Heart left ventricle (tissue), 16 donors: ENCODE data around the gene OPRPN. TPM values are rescaled to one million over a fixed set of nuclear protein-coding genes. Genes with fewer than 3 reads are reported as not detected.

Experiments
- ATAC-seq, 4 donors: fragments of 200-7000 bp; cut with Tn5 transposase; one replicate each; pipeline ENCODE4 v1.9.1; 2020 to 2022; ENCODE audit warnings: moderate library complexity in 4 of 4, mild to moderate bottlenecking in 3 of 4, moderate number of reproducible peaks in 1 of 4
- DNase-seq, 5 donors: peaks; one replicate each; pipeline ENCODE4 v3.0.0-alpha.2; 2020
- H3K27ac ChIP-seq, 12 donors: fragments of 200-600 bp; sonication (generic) in 4 of 12; one replicate each; pipeline versions ENCODE4 v1.5.0 to v1.8.0; 2016 to 2022; ENCODE audit warnings: mild to moderate bottlenecking in 2 of 12
- H3K27me3 ChIP-seq, 9 donors: fragments of 200-600 bp; sonication (generic) in 2 of 9; one replicate each; pipeline versions ENCODE4 v1.5.1 to v1.8.0; 2016 to 2022; ENCODE audit warnings: mild to moderate bottlenecking in 3 of 9
- H3K36me3 ChIP-seq, 9 donors: fragments of 200-600 bp; sonication (generic) in 2 of 9; one replicate each; pipeline versions ENCODE4 v1.5.0 to v1.8.0; 2018 to 2022; ENCODE audit warnings: mild to moderate bottlenecking in 2 of 9
- H3K4me1 ChIP-seq, 12 donors: fragments of 200-600 bp; sonication (generic) in 4 of 12; one replicate each; pipeline versions ENCODE4 v1.5.0 to v1.8.0; 2016 to 2022; ENCODE audit warnings: mild to moderate bottlenecking in 3 of 12
- H3K4me3 ChIP-seq, 12 donors: fragments of 200-600 bp; sonication (generic) in 4 of 12; one replicate each; pipeline versions ENCODE4 v1.5.0 to v1.8.0; 2017 to 2022; ENCODE audit warnings: mild to moderate bottlenecking in 9 of 12, moderate library complexity in 4 of 12
- H3K9me3 ChIP-seq, 12 donors: fragments of 200-600 bp; sonication (generic) in 4 of 12; one replicate each; pipeline versions ENCODE4 v1.5.0 to v1.8.0; 2016 to 2022; ENCODE audit warnings: mild to moderate bottlenecking in 1 of 12
- POLR2A ChIP-seq, 2 donors: fragments of 450-650 bp; IDR thresholded peaks; one replicate each; pipeline ENCODE4 v1.6.1; 2017; ENCODE audit warnings: antibody characterized with exemption in 2 of 2, mild to moderate bottlenecking in 2 of 2, moderate library complexity in 2 of 2
- WGBS, 4 donors: extraction: QIAGEN DNeasy Blood & Tissue Kit in 2 of 4; methylation state at CpG; one replicate each; pipeline versions ENCODE4 v1.1.5 to v1.1.7; 2013 to 2018; 5-methylcytosine and 5-hydroxymethylcytosine counted together
- intact Hi-C, 10 donors: fragments of 100-400 bp; cut with DNase I; formaldehyde crosslinking; loops; one replicate each; pipeline versions ENCODE4 v1.11.1 to v1.14.2; 2022
- polyA plus RNA-seq, 2 donors: library from polyadenylated mRNA; stranded (reverse); fragments of 200-250 nt; gene quantifications; one replicate each; pipeline ENCODE4 v1.2.3, GENCODE V29; 2013
- total RNA-seq, 9 donors: library from RNA; depleted of rRNA in 2 of 9; stranded (reverse); fragments of >200 nt in 2 of 9; fragmentation: NEBNext Ultra II Directional in 3 of 9; extraction: Animal tissue kit (Norgen Biotek cat#: 25700) in 3 of 9; gene quantifications; one replicate each; pipeline versions ENCODE4 v1.1.0 to v1.2.4, GENCODE V29; 2016 to 2023
- TF ChIP-seq, protein P1 (sequence below), 12 donors: fragments of 200-600 bp; sonication (generic) in 4 of 12; IDR thresholded peaks; one replicate each; pipeline versions ENCODE4 v1.5.0 to v1.8.0; 2018 to 2022; ENCODE audit warnings: antibody characterized with exemption in 12 of 12, mild to moderate bottlenecking in 5 of 12
- donor health status: ischemic (EF 13 %, LVEDD 7.1; RV severe dilation, severe dysfunction).
- donor health status: healthy with polysubstance abuse.
- donor health status: DM: no; HTN: yes; CAD: no.
- donor health status: DM: no; HTN: no; CAD: no.
- donor health status: ischemic (EF 25% LVEDD 6.9; RV normal size, moderate dysfunction).
- donor health status: ischemic (EF 25% LVEDD 5.7; RV mildly dilated, moderate dysfunction).
- donor health status: healthy.
- donor health status: DM: yes; HTN: yes; CAD: no.
- donor health status: ischemic (EF 35%, LVEDD 5.7; RV mildly dilated, moderate dysfunction).
- donor health status: nonischemic (EF 11% LVEDD 7.7; RV severe dilation, severe dysfunction).
- donor health status: DM: yes; HTN: yes; CAD: no.
- donor health status: PGD.
- donor health status: ischemic (EF 29% LVEDD 5.4; RV normal size, mild dysfunction).
- donor health status: nonischemic (EF 23%, LVEDD 6.1; RV moderate dilation, normal function).

Gene OPRPN
- total and polyA plus RNA-seq, 11 donors, result not detected

DNA sequence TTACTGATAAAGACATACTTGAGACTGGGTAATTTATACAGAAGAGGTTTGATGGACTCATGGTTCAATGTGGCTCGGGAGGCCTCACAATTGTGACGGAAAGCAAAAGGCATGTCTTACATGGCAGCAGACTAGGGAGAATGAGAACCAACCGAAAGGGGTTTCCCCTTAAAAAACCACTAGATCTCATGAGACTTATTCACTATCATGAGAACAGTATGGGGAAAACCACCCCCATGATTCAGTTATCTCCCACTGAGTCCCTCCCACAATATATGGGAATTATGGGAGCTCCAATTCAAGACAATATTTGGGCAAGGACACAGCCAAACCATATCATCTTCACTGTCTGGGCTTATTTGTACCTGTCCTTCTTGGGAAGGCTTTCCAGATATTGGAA lies 51.5 kb downstream of the OPRPN start:
- no peaks in the 10 kb centered on the region for H3K4me1 ChIP-seq
- H3K36me3 ChIP-seq, result no peaks in the 10 kb centered on the region
- no peak overlapping the region for H3K27ac ChIP-seq
- no peak for ATAC-seq
- intact Hi-C loops, result no loop called here
- peaks cover 0 to 13% (median 0%) of the 10 kb centered on the region in 12 donors for H3K9me3 ChIP-seq
- H3K27me3 ChIP-seq, result no peaks in the 10 kb centered on the region
- DNase-seq, result no peak
- no peak for TF ChIP-seq POLR2A (IDR thresholded peaks at IDR 0.05)
- TF ChIP-seq, protein P1, sequence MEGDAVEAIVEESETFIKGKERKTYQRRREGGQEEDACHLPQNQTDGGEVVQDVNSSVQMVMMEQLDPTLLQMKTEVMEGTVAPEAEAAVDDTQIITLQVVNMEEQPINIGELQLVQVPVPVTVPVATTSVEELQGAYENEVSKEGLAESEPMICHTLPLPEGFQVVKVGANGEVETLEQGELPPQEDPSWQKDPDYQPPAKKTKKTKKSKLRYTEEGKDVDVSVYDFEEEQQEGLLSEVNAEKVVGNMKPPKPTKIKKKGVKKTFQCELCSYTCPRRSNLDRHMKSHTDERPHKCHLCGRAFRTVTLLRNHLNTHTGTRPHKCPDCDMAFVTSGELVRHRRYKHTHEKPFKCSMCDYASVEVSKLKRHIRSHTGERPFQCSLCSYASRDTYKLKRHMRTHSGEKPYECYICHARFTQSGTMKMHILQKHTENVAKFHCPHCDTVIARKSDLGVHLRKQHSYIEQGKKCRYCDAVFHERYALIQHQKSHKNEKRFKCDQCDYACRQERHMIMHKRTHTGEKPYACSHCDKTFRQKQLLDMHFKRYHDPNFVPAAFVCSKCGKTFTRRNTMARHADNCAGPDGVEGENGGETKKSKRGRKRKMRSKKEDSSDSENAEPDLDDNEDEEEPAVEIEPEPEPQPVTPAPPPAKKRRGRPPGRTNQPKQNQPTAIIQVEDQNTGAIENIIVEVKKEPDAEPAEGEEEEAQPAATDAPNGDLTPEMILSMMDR (IDR thresholded peaks at IDR 0.05), result no peak
- H3K4me3 ChIP-seq, result no peak overlapping the region
- 83 to 89% (median 86%) methylated on average over 3 of the region's 3 CpGs for WGBS, 4 donors

DNA sequence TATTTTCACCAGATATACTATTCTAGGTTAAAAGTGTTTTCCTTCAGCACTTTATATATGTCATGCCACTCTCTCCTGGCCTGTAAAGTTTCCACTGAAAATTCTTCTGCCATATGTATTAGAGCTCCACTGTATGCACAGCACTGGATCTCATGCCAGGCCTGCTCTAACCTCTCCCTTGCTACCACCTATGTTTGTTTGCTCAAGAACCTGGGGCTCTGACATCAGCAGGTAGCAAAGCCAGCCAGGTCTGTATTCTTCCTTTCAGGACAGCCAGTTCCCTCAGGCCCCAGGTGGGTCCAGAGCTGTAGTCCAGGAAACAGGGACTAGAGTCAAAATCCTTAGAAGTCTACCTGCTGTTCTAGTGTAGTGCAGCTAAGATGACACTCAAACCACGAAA lies 55.2 kb downstream of the OPRPN start:
- no peaks in the 10 kb centered on the region for H3K36me3 ChIP-seq
- TF ChIP-seq POLR2A (IDR thresholded peaks at IDR 0.05), result no peak
- TF ChIP-seq, protein P1 (IDR thresholded peaks at IDR 0.05), result no peak
- 0 to 14% (median 1%) methylated on average over 1 of the region's 1 CpG for WGBS, 4 donors
- no peak overlapping the region for H3K4me3 ChIP-seq
- intact Hi-C loops, result no loop called here
- no peaks in the 10 kb centered on the region for H3K27me3 ChIP-seq
- peaks cover 0 to 13% (median 0%) of the 10 kb centered on the region in 12 donors for H3K9me3 ChIP-seq
- H3K27ac ChIP-seq, result no peak overlapping the region
- H3K4me1 ChIP-seq, result no peaks in the 10 kb centered on the region
- DNase-seq (no peak), ATAC-seq (no peak)

Other genes starting within 250 kb of the OPRPN start
- gene PRR27, start 243.7 kb upstream of the OPRPN start, total RNA-seq, result not detected
- gene PRR27, start 243.7 kb upstream of the OPRPN start, polyA plus RNA-seq, result not detected
- gene ODAM, start 202.2 kb upstream of the OPRPN start, total RNA-seq, result not detected
- not detected for gene ODAM, start 202.2 kb upstream of the OPRPN start, polyA plus RNA-seq
- gene FDCSP, start 171.8 kb upstream of the OPRPN start, total RNA-seq, result not detected
- gene FDCSP, start 171.8 kb upstream of the OPRPN start, polyA plus RNA-seq, result not detected
- gene CSN3, start 155.3 kb upstream of the OPRPN start, total RNA-seq, result not detected
- gene CSN3, start 155.3 kb upstream of the OPRPN start, polyA plus RNA-seq, result not detected
- not detected for gene CABS1, start 63.0 kb upstream of the OPRPN start, total RNA-seq
- gene CABS1, start 63.0 kb upstream of the OPRPN start, polyA plus RNA-seq, result not detected
- not detected for gene SMR3A, start 37.2 kb upstream of the OPRPN start, total RNA-seq
- gene SMR3A, start 37.2 kb upstream of the OPRPN start, polyA plus RNA-seq, result not detected
- gene SMR3B, start 14.8 kb upstream of the OPRPN start, total RNA-seq, result not detected
- not detected for gene SMR3B, start 14.8 kb upstream of the OPRPN start, polyA plus RNA-seq
- not detected for gene MUC7, start 74.3 kb downstream of the OPRPN start, total RNA-seq
- gene MUC7, start 74.3 kb downstream of the OPRPN start, polyA plus RNA-seq, result not detected
- not detected for gene AMTN, start 120.6 kb downstream of the OPRPN start, total RNA-seq
- not detected for gene AMTN, start 120.6 kb downstream of the OPRPN start, polyA plus RNA-seq
- gene AMBN, start 194.3 kb downstream of the OPRPN start, total RNA-seq, result not detected
- not detected for gene AMBN, start 194.3 kb downstream of the OPRPN start, polyA plus RNA-seq
- 10 to 100 TPM in 2 of 9 donors, 1 to 10 TPM in 7; 3.7 to 16.0 (median 9.4) TPM for gene ENAM, start 230.8 kb downstream of the OPRPN start, total RNA-seq
- gene ENAM, start 230.8 kb downstream of the OPRPN start, polyA plus RNA-seq, result 1 to 10 TPM in 1 of 2 donors, under 1 TPM in 1; 0.98 to 1.3 TPM